Measurements from ENCODE around the gene SLC4A2. TPM values are rescaled to one million over a fixed set of nuclear protein-coding genes. Genes with fewer than 3 reads are reported as not detected.
"Not testable (repeated sequence)": the region's sequence is repeated elsewhere in the genome, so short reads cannot be mapped to it uniquely, and the experiment has no call there.

The SLC4A2 gene
- 54.8 and 77.8 TPM in 2 replicates for total RNA-seq (2012; rRNA removed)

DNA sequence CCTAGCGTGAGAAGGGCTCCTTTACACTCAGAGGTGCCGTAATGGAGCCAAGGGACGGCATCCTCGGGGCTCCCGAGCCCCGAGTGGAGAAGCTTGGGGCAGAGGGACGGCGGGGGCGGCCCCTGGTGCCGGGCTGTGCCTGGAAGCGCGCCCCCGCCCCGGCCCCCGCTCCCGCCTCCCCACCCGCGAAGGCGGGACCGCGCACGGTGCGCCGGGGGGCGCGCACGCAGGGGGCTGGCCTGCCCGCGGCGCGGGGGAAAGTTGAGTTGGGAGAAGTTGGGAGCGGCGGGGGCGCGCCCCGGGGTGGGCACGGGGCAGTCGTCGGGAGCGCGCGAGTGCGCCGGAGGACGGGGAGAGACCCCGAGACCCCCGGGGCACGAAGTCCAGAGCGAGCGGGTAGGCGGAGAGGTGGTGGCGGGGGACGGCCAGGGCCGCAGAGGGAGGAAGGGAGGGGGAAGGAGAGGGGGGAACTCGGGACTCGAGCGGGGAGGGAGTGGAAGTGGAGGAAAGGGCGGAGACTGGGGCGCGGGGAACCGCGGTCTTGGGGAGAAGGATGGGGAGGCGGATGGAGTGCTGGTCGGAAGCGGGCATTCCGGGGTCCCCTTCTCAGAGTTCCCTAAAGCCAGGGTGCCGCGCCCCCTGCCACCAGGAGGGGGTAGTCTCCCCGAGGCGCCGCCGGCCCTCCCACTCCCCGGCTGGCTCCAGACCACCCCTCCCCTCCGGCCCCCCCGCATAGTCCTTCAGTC is at the start of gene SLC4A2:
Gene SLC4A2, plus strand, starts transcription at position 223 of the 746 bp plus-strand sequence. CDS start 2,399 bp downstream, outside the sequence.
- peaks cover 49% of the 10 kb centered on the region for H3K4me1 ChIP-seq (ENCODE audit: control insufficient read depth, insufficient read depth, low read length)
- H3K27me3 ChIP-seq (ENCODE audit: control insufficient read depth, insufficient read depth, low read length): no peaks in the 10 kb centered on the region
- H3K9me3 ChIP-seq (replicated peaks; ENCODE audit: low read length): no peaks in the 10 kb centered on the region
- H3K4me3 ChIP-seq (ENCODE audit: low read length): peak within 1 kb of the TSS; percentile 87
- H3K36me3 ChIP-seq (ENCODE audit: insufficient read depth, low read length): peaks cover 6% of the 10 kb centered on the region
- peak within 1 kb of the TSS; percentile 82 for H3K9ac ChIP-seq (ENCODE audit: low read depth, low read length)
- H3K4me2 ChIP-seq (ENCODE audit: low read length): peak within 1 kb of the TSS; percentile 94

DNA sequence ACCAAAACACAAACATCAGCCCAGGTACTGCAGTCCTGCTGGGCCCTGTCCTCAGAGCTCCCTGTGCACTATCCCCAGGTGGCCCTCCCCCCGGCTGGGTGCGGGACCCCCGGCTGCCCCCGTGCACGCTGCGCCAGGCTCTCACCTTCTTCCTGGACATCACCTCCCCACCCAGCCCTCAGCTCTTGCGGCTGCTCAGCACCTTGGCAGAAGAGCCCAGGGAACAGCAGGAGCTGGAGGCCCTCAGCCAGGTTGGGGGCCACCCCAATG is 49.4 kb upstream of the SLC4A2 start:
- H3K9ac ChIP-seq (ENCODE audit: low read depth, low read length): no peak overlapping the region

GRCh38 chr7:151010307-151011096 is 48.9 kb upstream of the SLC4A2 start:
- Histone ChIP-seq H3K36me3 (ENCODE audit: insufficient read depth, low read length) (no peaks in the 10 kb centered on the region), H3K4me3 (ENCODE audit: low read length) (no peak overlapping the region), H3K4me2 (ENCODE audit: low read length) (no peak overlapping the region), H3K4me1 (ENCODE audit: control insufficient read depth, insufficient read depth, low read length) (peaks cover 12% of the 10 kb centered on the region), H3K9ac (ENCODE audit: low read depth, low read length) (no peak overlapping the region), H3K9me3 (replicated peaks; ENCODE audit: low read length) (no peaks in the 10 kb centered on the region), H3K27me3 (ENCODE audit: control insufficient read depth, insufficient read depth, low read length) (peaks cover 52% of the 10 kb centered on the region)

More for the DNA sequence above, 49.4 kb upstream of the SLC4A2 start:
- no peaks in the 10 kb centered on the region for H3K36me3 ChIP-seq (ENCODE audit: insufficient read depth, low read length)
- peaks cover 57% of the 10 kb centered on the region for H3K27me3 ChIP-seq (ENCODE audit: control insufficient read depth, insufficient read depth, low read length)
- H3K4me1 ChIP-seq (ENCODE audit: control insufficient read depth, insufficient read depth, low read length): peaks cover 12% of the 10 kb centered on the region
- no peaks in the 10 kb centered on the region for H3K9me3 ChIP-seq (replicated peaks; ENCODE audit: low read length)
- H3K4me3 ChIP-seq (ENCODE audit: low read length): no peak overlapping the region
- H3K4me2 ChIP-seq (ENCODE audit: low read length): no peak overlapping the region

- Histone ChIP-seq H3K9me3 (replicated peaks; ENCODE audit: low read length) (no peaks in the 10 kb centered on the region), H3K4me2 (ENCODE audit: low read length) (no peak overlapping the region), H3K4me3 (ENCODE audit: low read length) (no peak overlapping the region), H3K4me1 (ENCODE audit: control insufficient read depth, insufficient read depth, low read length) (peaks cover 12% of the 10 kb centered on the region), H3K27me3 (ENCODE audit: control insufficient read depth, insufficient read depth, low read length) (peaks cover 46% of the 10 kb centered on the region), H3K9ac (ENCODE audit: low read depth, low read length) (no peak overlapping the region), H3K36me3 (ENCODE audit: insufficient read depth, low read length) (no peaks in the 10 kb centered on the region)
Observed at GRCh38 chr7:151011097-151011409, 48.3 kb upstream of the SLC4A2 start.

- H3K4me3 ChIP-seq (ENCODE audit: low read length); H3K4me2 ChIP-seq (ENCODE audit: low read length); H3K36me3 ChIP-seq (ENCODE audit: insufficient read depth, low read length); H3K9me3 ChIP-seq (replicated peaks; ENCODE audit: low read length); H3K9ac ChIP-seq (ENCODE audit: low read depth, low read length): not testable (repeated sequence)
- Histone ChIP-seq H3K27me3 (ENCODE audit: control insufficient read depth, insufficient read depth, low read length) (peaks cover 42% of the 10 kb centered on the region), H3K4me1 (ENCODE audit: control insufficient read depth, insufficient read depth, low read length) (peaks cover 12% of the 10 kb centered on the region)
Observed at GRCh38 chr7:151011616-151012015, 47.8 kb upstream of the SLC4A2 start.

- H3K9ac ChIP-seq (ENCODE audit: low read depth, low read length): no peak overlapping the region
- H3K4me1 ChIP-seq (ENCODE audit: control insufficient read depth, insufficient read depth, low read length): peaks cover 12% of the 10 kb centered on the region
- no peak overlapping the region for H3K4me3 ChIP-seq (ENCODE audit: low read length)
- no peaks in the 10 kb centered on the region for H3K9me3 ChIP-seq (replicated peaks; ENCODE audit: low read length)
- no peaks in the 10 kb centered on the region for H3K36me3 ChIP-seq (ENCODE audit: insufficient read depth, low read length)
- no peak overlapping the region for H3K4me2 ChIP-seq (ENCODE audit: low read length)
- peaks cover 41% of the 10 kb centered on the region for H3K27me3 ChIP-seq (ENCODE audit: control insufficient read depth, insufficient read depth, low read length)
Observed at GRCh38 chr7:151012031-151012692, 47.2 kb upstream of the SLC4A2 start.

DNA sequence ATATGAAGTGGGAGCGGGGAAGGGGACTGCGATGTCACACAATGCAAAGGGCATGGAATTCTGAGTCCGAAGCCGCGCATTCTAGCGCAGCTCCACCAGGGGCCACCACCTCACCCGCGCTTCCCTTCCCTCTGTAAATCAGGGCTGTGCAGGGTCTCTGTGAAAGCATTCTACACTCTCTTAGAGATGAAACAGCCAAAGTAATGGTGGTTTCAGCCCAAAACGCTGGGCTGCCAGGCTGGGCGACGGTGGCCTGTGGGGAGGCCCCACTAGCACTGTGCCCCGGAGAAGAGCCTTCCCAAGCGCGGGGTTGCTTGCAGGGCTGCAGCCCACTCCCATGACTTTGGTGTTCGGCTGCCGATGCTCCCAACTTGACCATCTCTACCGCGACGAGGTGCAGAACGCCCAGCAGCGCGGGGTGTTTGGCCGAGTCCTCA is 46.5 kb upstream of the SLC4A2 start:
- no peak overlapping the region for H3K4me3 ChIP-seq (ENCODE audit: low read length)

DNA sequence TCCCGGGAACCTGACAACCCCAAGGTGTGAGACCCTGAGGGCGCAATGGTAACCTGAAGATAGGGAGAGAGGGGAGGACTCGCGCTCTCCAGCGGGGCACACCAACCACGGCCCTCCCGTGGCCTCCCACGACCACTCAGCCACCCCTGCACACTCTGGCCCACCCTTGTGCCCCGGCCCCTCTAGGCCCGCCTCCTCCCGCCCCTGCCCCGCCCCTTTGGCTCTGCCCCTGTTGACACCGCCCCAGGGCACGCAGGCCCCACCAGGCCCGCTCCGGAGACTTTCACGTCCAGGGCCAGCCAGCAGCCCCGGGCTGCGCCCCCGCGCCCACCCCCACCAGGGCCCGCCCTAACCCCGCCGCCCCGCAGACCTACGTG is 46.0 kb upstream of the SLC4A2 start:
- H3K9me3 ChIP-seq (replicated peaks; ENCODE audit: low read length): no peaks in the 10 kb centered on the region
- H3K4me1 ChIP-seq (ENCODE audit: control insufficient read depth, insufficient read depth, low read length): peaks cover 18% of the 10 kb centered on the region
- peaks cover 46% of the 10 kb centered on the region for H3K27me3 ChIP-seq (ENCODE audit: control insufficient read depth, insufficient read depth, low read length)
- no peak overlapping the region for H3K9ac ChIP-seq (ENCODE audit: low read depth, low read length)
- H3K36me3 ChIP-seq (ENCODE audit: insufficient read depth, low read length): no peaks in the 10 kb centered on the region
- no peak overlapping the region for H3K4me3 ChIP-seq (ENCODE audit: low read length)
- peak overlapping the region; percentile 93 for H3K4me2 ChIP-seq (ENCODE audit: low read length)

More for the DNA sequence above, 46.5 kb upstream of the SLC4A2 start:
- Histone ChIP-seq H3K9me3 (replicated peaks; ENCODE audit: low read length) (no peaks in the 10 kb centered on the region), H3K9ac (ENCODE audit: low read depth, low read length) (no peak overlapping the region), H3K4me2 (ENCODE audit: low read length) (peak overlapping the region; percentile 93), H3K27me3 (ENCODE audit: control insufficient read depth, insufficient read depth, low read length) (peaks cover 44% of the 10 kb centered on the region), H3K36me3 (ENCODE audit: insufficient read depth, low read length) (no peaks in the 10 kb centered on the region), H3K4me1 (ENCODE audit: control insufficient read depth, insufficient read depth, low read length) (peaks cover 14% of the 10 kb centered on the region)

- Histone ChIP-seq H3K4me3 (ENCODE audit: low read length) (peak overlapping the region; percentile 71), H3K4me1 (ENCODE audit: control insufficient read depth, insufficient read depth, low read length) (peaks cover 23% of the 10 kb centered on the region), H3K4me2 (ENCODE audit: low read length) (peak overlapping the region; percentile 93), H3K9ac (ENCODE audit: low read depth, low read length) (peak overlapping the region; percentile 55), H3K9me3 (replicated peaks; ENCODE audit: low read length) (no peaks in the 10 kb centered on the region), H3K27me3 (ENCODE audit: control insufficient read depth, insufficient read depth, low read length) (peaks cover 52% of the 10 kb centered on the region), H3K36me3 (ENCODE audit: insufficient read depth, low read length) (no peaks in the 10 kb centered on the region)
Observed at GRCh38 chr7:151013733-151014497, 45.5 kb upstream of the SLC4A2 start.

DNA sequence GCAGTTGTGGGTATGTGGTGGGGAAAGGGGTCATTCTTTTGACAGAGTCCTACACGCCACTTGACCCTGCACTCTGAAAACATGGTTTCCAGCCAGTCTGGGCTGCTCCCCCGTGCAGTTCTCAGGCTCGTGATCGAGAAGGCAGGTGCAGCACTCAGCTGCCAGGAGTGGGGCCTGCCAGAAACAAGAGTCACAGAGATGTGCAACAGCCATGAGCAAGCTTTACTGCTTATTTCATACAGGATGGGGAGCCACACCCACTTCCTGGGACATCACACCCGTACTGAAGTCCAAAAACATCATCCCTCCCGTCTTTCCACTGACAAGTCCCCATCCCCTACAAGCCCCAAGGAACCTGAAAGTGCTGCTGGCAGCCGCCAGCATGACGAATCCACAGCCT is 44.4 kb upstream of the SLC4A2 start:
- Histone ChIP-seq H3K36me3 (ENCODE audit: insufficient read depth, low read length) (no peaks in the 10 kb centered on the region), H3K4me1 (ENCODE audit: control insufficient read depth, insufficient read depth, low read length) (peaks cover 24% of the 10 kb centered on the region), H3K9me3 (replicated peaks; ENCODE audit: low read length) (no peaks in the 10 kb centered on the region), H3K27me3 (ENCODE audit: control insufficient read depth, insufficient read depth, low read length) (peaks cover 58% of the 10 kb centered on the region), H3K9ac (ENCODE audit: low read depth, low read length) (no peak overlapping the region), H3K4me2 (ENCODE audit: low read length) (no peak overlapping the region), H3K4me3 (ENCODE audit: low read length) (no peak overlapping the region)

DNA sequence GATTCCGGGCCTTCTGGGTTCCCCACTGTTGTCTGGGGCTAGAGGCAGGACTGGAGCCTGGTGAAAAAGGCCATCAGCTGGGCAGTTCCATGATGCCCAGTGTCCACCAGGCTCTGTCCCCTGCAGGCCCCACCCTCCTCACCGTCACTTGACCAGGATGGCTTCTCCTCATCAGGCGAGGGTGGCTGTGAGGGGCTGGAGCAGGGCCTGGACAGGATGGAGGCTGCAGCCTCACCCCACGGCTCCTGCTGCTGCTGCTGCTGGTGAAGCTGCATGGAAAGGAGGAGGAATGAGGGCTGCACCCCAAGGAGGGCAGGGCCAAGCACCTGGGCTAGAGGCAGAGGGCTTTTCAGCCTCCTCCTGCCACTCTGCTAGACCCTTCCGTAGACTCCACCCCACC is 43.4 kb upstream of the SLC4A2 start:
- Histone ChIP-seq H3K9me3 (replicated peaks; ENCODE audit: low read length) (no peaks in the 10 kb centered on the region), H3K27me3 (ENCODE audit: control insufficient read depth, insufficient read depth, low read length) (peaks cover 58% of the 10 kb centered on the region), H3K4me1 (ENCODE audit: control insufficient read depth, insufficient read depth, low read length) (peaks cover 24% of the 10 kb centered on the region), H3K36me3 (ENCODE audit: insufficient read depth, low read length) (no peaks in the 10 kb centered on the region), H3K4me2 (ENCODE audit: low read length) (no peak overlapping the region), H3K9ac (ENCODE audit: low read depth, low read length) (no peak overlapping the region), H3K4me3 (ENCODE audit: low read length) (no peak overlapping the region)

Measured in skeletal muscle satellite cell (primary cell).